Fibroblast of villous mesenchyme (primary cell): ENCODE data around the gene BICC1. TPM values are rescaled to one million over a fixed set of nuclear protein-coding genes. Genes with fewer than 3 reads are reported as not detected.
"Not testable (repeated sequence)": the region's sequence is repeated elsewhere in the genome, so short reads cannot be mapped to it uniquely, and the experiment has no call there.

Experiments
- DNase-seq: peaks from one replicate; pipeline ENCODE4 v3.0.0-alpha.2; 2010; ENCODE audit warnings: low read depth
- H3K4me3 ChIP-seq: 2 replicates; pipeline ENCODE4 v1.5.1; 2011; ENCODE audit warnings: low read depth, mild to moderate bottlenecking, low read length
- CTCF ChIP-seq: IDR thresholded peaks from 2 replicates; pipeline ENCODE4 v1.5.1; 2012; ENCODE audit warnings: low read depth, mild to moderate bottlenecking, low read length; ENCODE audit not compliant: insufficient read depth
- total RNA-seq: library from RNA; depleted of rRNA; stranded (reverse); fragments of >200 nt; gene quantifications from 2 replicates; pipeline ENCODE4 v1.2.3, GENCODE V29; 2012

The BICC1 gene
- total RNA-seq, 1 donor, result 39.3 TPM

- H3K4me3 ChIP-seq, result no peak overlapping the region
- DNase-seq, result peak; percentile 94
- TF ChIP-seq CTCF, result no peak
Measured at GRCh38 chr10:58590152-58590840, 77.6 kb downstream of the BICC1 start.

GRCh38 chr10:58590924-58591323 lies 78.3 kb downstream of the BICC1 start:
- H3K4me3 ChIP-seq, result no peak overlapping the region
- TF ChIP-seq CTCF, result no peak
- no peak for DNase-seq

DNA sequence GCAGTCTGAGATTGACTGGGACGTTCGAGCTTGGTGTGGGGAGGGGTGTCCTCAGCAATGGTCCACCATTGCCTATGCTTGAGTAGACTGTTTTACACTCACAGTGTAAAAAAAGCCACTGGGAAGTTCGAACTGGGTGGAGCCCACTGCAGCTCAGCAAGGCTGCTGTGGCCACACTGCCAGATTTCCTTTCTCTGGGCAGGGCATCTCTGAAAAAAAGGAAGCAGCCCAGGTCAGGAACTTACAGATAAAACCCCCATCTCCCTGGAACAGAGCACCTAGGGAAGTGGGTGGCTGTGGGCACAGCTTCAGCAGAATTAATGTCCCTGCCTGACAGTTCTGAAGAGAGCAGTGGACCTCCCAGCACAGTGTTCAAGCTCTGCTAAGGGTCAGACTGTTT lies 80.3 kb downstream of the BICC1 start:
- H3K4me3 ChIP-seq, result no peak overlapping the region
- DNase-seq, result no peak

GRCh38 chr10:58597211-58597610 lies 84.5 kb downstream of the BICC1 start:
- H3K4me3 ChIP-seq, DNase-seq: not testable (repeated sequence)

More for the DNA sequence above, 80.3 kb downstream of the BICC1 start:
- TF ChIP-seq CTCF, result no peak

- H3K4me3 ChIP-seq, result no peak overlapping the region
- peak; percentile 79 for DNase-seq
- no peak for TF ChIP-seq CTCF
Measured at GRCh38 chr10:58599927-58600553, 87.4 kb downstream of the BICC1 start.

DNA sequence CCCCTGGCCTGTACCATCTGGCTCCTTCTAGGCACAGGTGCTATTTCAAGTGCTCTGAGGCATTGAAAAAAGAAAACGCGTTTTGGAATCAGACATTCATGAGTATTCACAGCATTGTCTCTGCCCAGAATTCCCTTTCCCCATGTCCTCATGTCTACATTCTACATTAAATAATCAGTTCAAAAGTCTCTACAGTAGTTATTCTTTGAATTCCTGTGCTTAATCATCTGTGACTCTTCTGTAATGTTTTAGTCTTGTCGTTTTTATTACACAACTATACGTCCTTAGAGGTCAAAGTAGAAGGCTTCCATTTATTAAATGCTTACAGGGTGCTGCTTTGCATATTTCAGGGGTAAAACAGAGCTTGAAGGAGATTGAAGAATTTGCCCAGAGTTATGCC lies 95.7 kb downstream of the BICC1 start:
- DNase-seq, result peak; percentile 24
- TF ChIP-seq CTCF, result no peak
- no peak overlapping the region for H3K4me3 ChIP-seq

GRCh38 chr10:58608826-58609531 lies 96.3 kb downstream of the BICC1 start:
- DNase-seq, result peak; percentile 29
- no peak overlapping the region for H3K4me3 ChIP-seq
- no peak for TF ChIP-seq CTCF
